Neutrophil (primary cell): ENCODE measurements around the gene UBE2Q2.
"Not testable (repeated sequence)": the region's sequence is repeated elsewhere in the genome, so short reads cannot be mapped to it uniquely, and the experiment has no call there.

Source experiments
- H3K27ac ChIP-seq: fragments of 200-600 bp; sonication (generic); 2 replicates; pipeline ENCODE4 v1.5.1; 2016; ENCODE audit warnings: mild to moderate bottlenecking, moderate library complexity
- H3K27me3 ChIP-seq: fragments of 200-600 bp; sonication (generic); 2 replicates; pipeline ENCODE4 v1.6.0; 2016; ENCODE audit warnings: mild to moderate bottlenecking
- H3K36me3 ChIP-seq: fragments of 200-600 bp; sonication (generic); 2 replicates; pipeline ENCODE4 v1.5.1; 2017
- H3K4me1 ChIP-seq, 2 experiments: fragments of 200-600 bp in 1 of 2; sonication (generic) in 1 of 2; 1 replicate in 1 of 2; 2 replicates in 1 of 2; pipeline versions ENCODE4 v1.5.1 to v1.6.1; 2013 to 2016; ENCODE audit warnings: low read depth in 1 of 2, low read length in 1 of 2, mild to moderate bottlenecking in 1 of 2, moderate library complexity in 1 of 2; ENCODE audit not compliant: control insufficient read depth in 1 of 2, insufficient read depth in 1 of 2
- H3K4me3 ChIP-seq, 2 experiments: fragments of 200-600 bp in 1 of 2; sonication (generic) in 1 of 2; 1 replicate in 1 of 2; 2 replicates in 1 of 2; pipeline ENCODE4 v1.5.1; 2013 to 2016; ENCODE audit warnings: low read depth in 1 of 2, low read length in 1 of 2, mild to moderate bottlenecking in 1 of 2, moderate library complexity in 1 of 2
- H3K9me3 ChIP-seq: fragments of 200-600 bp; sonication (generic); 2 replicates; pipeline ENCODE4 v1.5.1; 2016
- CTCF ChIP-seq: fragments of 200-600 bp; sonication (generic); IDR thresholded peaks from 2 replicates; pipeline ENCODE4 v1.5.1; 2016; ENCODE audit warnings: antibody characterized with exemption

Gene UBE2Q2

GRCh38 chr15:75857886-75858285 lies 14.6 kb downstream of the UBE2Q2 start:
- TF ChIP-seq CTCF: no peak
- no peak overlapping the region for H3K4me3 ChIP-seq
- H3K4me1 ChIP-seq: no peaks in the 10 kb centered on the region
- H3K9me3 ChIP-seq: no peaks in the 10 kb centered on the region
- no peak overlapping the region for H3K27ac ChIP-seq
- no peaks in the 10 kb centered on the region for H3K36me3 ChIP-seq
- H3K27me3 ChIP-seq: no peaks in the 10 kb centered on the region

- Histone ChIP-seq H3K27ac (no peak overlapping the region), H3K36me3 (no peaks in the 10 kb centered on the region), H3K27me3 (no peaks in the 10 kb centered on the region), H3K9me3 (no peaks in the 10 kb centered on the region), H3K4me3 (no peak overlapping the region), H3K4me1 (no peaks in the 10 kb centered on the region)
- no peak for TF ChIP-seq CTCF
Observed at GRCh38 chr15:75861750-75862402, 18.6 kb downstream of the UBE2Q2 start.

- TF ChIP-seq CTCF: no peak
- Histone ChIP-seq H3K4me1 (peaks cover 0 to 3% of the 10 kb centered on the region in 2 experiments), H3K27ac (no peak overlapping the region), H3K9me3 (no peaks in the 10 kb centered on the region), H3K36me3 (no peaks in the 10 kb centered on the region), H3K27me3 (no peaks in the 10 kb centered on the region), H3K4me3 (no peak overlapping the region)
Observed at GRCh38 chr15:75862796-75863195, 19.5 kb downstream of the UBE2Q2 start.

- Histone ChIP-seq H3K4me1 (peaks cover 0 to 3% of the 10 kb centered on the region in 2 experiments), H3K27me3 (no peaks in the 10 kb centered on the region), H3K4me3 (no peak overlapping the region), H3K9me3 (no peaks in the 10 kb centered on the region), H3K27ac (no peak overlapping the region), H3K36me3 (no peaks in the 10 kb centered on the region)
- TF ChIP-seq CTCF: no peak
Observed at GRCh38 chr15:75864213-75865059, 21.2 kb downstream of the UBE2Q2 start.

- not testable (repeated sequence) for H3K4me1 ChIP-seq, H3K27me3 ChIP-seq, H3K9me3 ChIP-seq, H3K27ac ChIP-seq, H3K4me3 ChIP-seq, H3K36me3 ChIP-seq
Observed at GRCh38 chr15:75866045-75866444, 22.8 kb downstream of the UBE2Q2 start.

GRCh38 chr15:75866916-75867315 lies 23.7 kb downstream of the UBE2Q2 start:
- no peak for TF ChIP-seq CTCF
- no peak overlapping the region for H3K27ac ChIP-seq
- peaks cover 0 to 3% of the 10 kb centered on the region in 2 experiments for H3K4me1 ChIP-seq
- no peak overlapping the region for H3K4me3 ChIP-seq
- no peaks in the 10 kb centered on the region for H3K27me3 ChIP-seq
- no peaks in the 10 kb centered on the region for H3K9me3 ChIP-seq
- H3K36me3 ChIP-seq: no peaks in the 10 kb centered on the region
